Thymus (tissue), 11 donors: ENCODE measurements around the gene FBLN7. TPM values are rescaled to one million over a fixed set of nuclear protein-coding genes. Genes with fewer than 3 reads are reported as not detected.

Experiments used
- DNase-seq, 9 donors: peaks; one replicate each; pipeline ENCODE4 v3.0.0-alpha.2; 2013; ENCODE audit warnings: low spot score in 9 of 9, low read depth in 6 of 9, missing footprints in 1 of 9
- H3K27ac ChIP-seq, 2 donors: one replicate each; pipeline ENCODE4 v1.5.1; 2013; ENCODE audit warnings: control low read depth in 1 of 2, low read depth in 1 of 2, low read length in 1 of 2, mild to moderate bottlenecking in 1 of 2, moderate library complexity in 1 of 2
- H3K27me3 ChIP-seq, 2 donors: one replicate each; pipeline ENCODE4 v1.5.1; 2013; ENCODE audit warnings: low read length in 1 of 2; ENCODE audit not compliant: control insufficient read depth in 2 of 2, insufficient read depth in 1 of 2
- H3K36me3 ChIP-seq, 2 donors: one replicate each; pipeline ENCODE4 v1.5.1; 2013; ENCODE audit warnings: low read length in 1 of 2, mild to moderate bottlenecking in 1 of 2, moderate library complexity in 1 of 2; ENCODE audit not compliant: control insufficient read depth in 2 of 2, insufficient read depth in 2 of 2
- H3K4me1 ChIP-seq, 2 donors: one replicate each; pipeline ENCODE4 v1.5.1; 2013; ENCODE audit warnings: low read length in 2 of 2; ENCODE audit not compliant: control insufficient read depth in 2 of 2, insufficient read depth in 2 of 2
- H3K4me3 ChIP-seq, 2 donors: one replicate each; pipeline ENCODE4 v1.5.1; 2013; ENCODE audit warnings: low read length in 2 of 2, control low read depth in 1 of 2, mild to moderate bottlenecking in 1 of 2
- H3K9me3 ChIP-seq, 2 donors: one replicate each; pipeline ENCODE4 v1.5.1; 2013; ENCODE audit warnings: low read length in 1 of 2, mild to moderate bottlenecking in 1 of 2; ENCODE audit not compliant: control insufficient read depth in 2 of 2, insufficient read depth in 1 of 2
- WGBS: extraction: QIAGEN DNeasy Blood & Tissue Kit; methylation state at CpG from one replicate; pipeline ENCODE4 v1.1.7; 2013; 5-methylcytosine and 5-hydroxymethylcytosine counted together
- polyA plus RNA-seq: library from polyadenylated mRNA; stranded (reverse); fragments of 200-250 nt; gene quantifications from one replicate; pipeline ENCODE4 v1.2.3, GENCODE V29; 2013
- total RNA-seq: library from RNA; stranded (reverse); fragments of 120-200 nt; gene quantifications from one replicate; pipeline ENCODE4 v1.2.4, GENCODE V29; 2013
- donor health status: healthy.

The FBLN7 gene
- total and polyA plus RNA-seq, 2 donors = 4.8 to 6.0 TPM

GRCh38 chr2:112160283-112161250 lies 22.4 kb downstream of the FBLN7 start:
- Histone ChIP-seq H3K27ac (no peak overlapping the region), H3K27me3 (no peaks in the 10 kb centered on the region), H3K4me3 (no peak overlapping the region), H3K36me3 (no peaks in the 10 kb centered on the region), H3K9me3 (peaks cover 0 to 3% of the 10 kb centered on the region in 2 donors), H3K4me1 (peaks cover 16 to 24% of the 10 kb centered on the region in 2 donors)
- DNase-seq = no peak
- 92% methylated on average over 52 of the region's 52 CpGs for WGBS

GRCh38 chr2:112161431-112162145 lies 23.4 kb downstream of the FBLN7 start:
- no peak overlapping the region for H3K4me3 ChIP-seq
- H3K9me3 ChIP-seq = no peaks in the 10 kb centered on the region
- no peaks in the 10 kb centered on the region for H3K36me3 ChIP-seq
- H3K27me3 ChIP-seq = no peaks in the 10 kb centered on the region
- peaks cover 6 to 15% of the 10 kb centered on the region in 2 donors for H3K4me1 ChIP-seq
- H3K27ac ChIP-seq = no peak overlapping the region
- WGBS = 94% methylated on average over 9 of the region's 9 CpGs
- DNase-seq = no peak

- no peak for DNase-seq
- Histone ChIP-seq H3K36me3 (no peaks in the 10 kb centered on the region), H3K4me3 (no peak overlapping the region), H3K9me3 (no peaks in the 10 kb centered on the region), H3K27ac (no peak overlapping the region), H3K27me3 (no peaks in the 10 kb centered on the region), H3K4me1 (peaks cover 6 to 18% of the 10 kb centered on the region in 2 donors)
- WGBS = 97% methylated on average over 6 of the region's 6 CpGs
Observed at GRCh38 chr2:112162341-112162740, 24.2 kb downstream of the FBLN7 start.

- H3K4me1 ChIP-seq = peaks cover 6 to 18% of the 10 kb centered on the region in 2 donors
- over 99% methylated on average over 11 of the region's 11 CpGs for WGBS
- no peaks in the 10 kb centered on the region for H3K27me3 ChIP-seq
- no peaks in the 10 kb centered on the region for H3K9me3 ChIP-seq
- H3K27ac ChIP-seq = no peak overlapping the region
- H3K4me3 ChIP-seq = no peak overlapping the region
- no peak for DNase-seq
- no peaks in the 10 kb centered on the region for H3K36me3 ChIP-seq
Observed at GRCh38 chr2:112162956-112163355, 24.8 kb downstream of the FBLN7 start.

- no peaks in the 10 kb centered on the region for H3K9me3 ChIP-seq
- 95% methylated on average over 9 of the region's 9 CpGs for WGBS
- no peaks in the 10 kb centered on the region for H3K27me3 ChIP-seq
- H3K27ac ChIP-seq = no peak overlapping the region
- no peak overlapping the region for H3K4me3 ChIP-seq
- peaks cover 6 to 18% of the 10 kb centered on the region in 2 donors for H3K4me1 ChIP-seq
- DNase-seq = no peak
- no peaks in the 10 kb centered on the region for H3K36me3 ChIP-seq
Observed at GRCh38 chr2:112163541-112163981, 25.4 kb downstream of the FBLN7 start.

GRCh38 chr2:112164876-112165275 lies 26.7 kb downstream of the FBLN7 start:
- H3K27me3 ChIP-seq = no peaks in the 10 kb centered on the region
- no peak overlapping the region for H3K4me3 ChIP-seq
- H3K9me3 ChIP-seq = no peaks in the 10 kb centered on the region
- no peaks in the 10 kb centered on the region for H3K36me3 ChIP-seq
- H3K27ac ChIP-seq = no peak overlapping the region
- peaks cover 6 to 18% of the 10 kb centered on the region in 2 donors for H3K4me1 ChIP-seq
- DNase-seq = no peak
- 97% methylated on average over 11 of the region's 11 CpGs for WGBS

GRCh38 chr2:112165296-112165695 lies 27.1 kb downstream of the FBLN7 start:
- Histone ChIP-seq H3K27ac (no peak overlapping the region), H3K36me3 (no peaks in the 10 kb centered on the region), H3K9me3 (no peaks in the 10 kb centered on the region), H3K4me3 (no peak overlapping the region), H3K27me3 (no peaks in the 10 kb centered on the region), H3K4me1 (peaks cover 6 to 18% of the 10 kb centered on the region in 2 donors)
- no peak for DNase-seq
- 97% methylated on average over 4 of the region's 4 CpGs for WGBS

- no peaks in the 10 kb centered on the region for H3K36me3 ChIP-seq
- WGBS = 83% methylated on average over 14 of the region's 14 CpGs
- H3K4me1 ChIP-seq = peaks cover 0 to 10% of the 10 kb centered on the region in 2 donors
- peak in 2 of 9 donors; percentile 31 to 60 for DNase-seq
- H3K27me3 ChIP-seq = no peaks in the 10 kb centered on the region
- peak overlapping the region in 1 of 2 donors; percentile 34 for H3K27ac ChIP-seq
- H3K4me3 ChIP-seq = no peak overlapping the region
- H3K9me3 ChIP-seq = no peaks in the 10 kb centered on the region
Observed at GRCh38 chr2:112166806-112167499, 28.8 kb downstream of the FBLN7 start.
